CD4-positive, alpha-beta T cell (primary cell): ENCODE results near the gene MAGEA4. TPM values are rescaled to one million over a fixed set of nuclear protein-coding genes. Genes with fewer than 3 reads are reported as not detected.

Source experiments
- ATAC-seq: fragments of 200-7000 bp; cut with Tn5 transposase; one replicate; pipeline ENCODE4 v1.10.0; 2022; ENCODE audit warnings: mild to moderate bottlenecking; ENCODE audit not compliant: poor library complexity
- CTCF ChIA-PET: fragments of 350-600 bp; sonication (Branson Sonifier 250); formaldehyde crosslinking; loops from one replicate; lab custom pipeline; 2021; ENCODE audit warnings: antibody characterized with exemption, inconsistent platforms; lab: Charles Lee
- POLR2A ChIA-PET: fragments of 350-600 bp; sonication (Branson Sonifier 250); formaldehyde crosslinking; loops from one replicate; lab custom pipeline; 2021; ENCODE audit warnings: antibody characterized with exemption, inconsistent platforms; lab: Charles Lee
- DNase-seq, 14 experiments: peaks; one replicate each; pipeline ENCODE4 v3.0.0-alpha.2; 2013 to 2020; ENCODE audit warnings: mixed read lengths in 2 of 14
- H3K27ac ChIP-seq, 2 donors: one replicate each; pipeline versions ENCODE4 v1.5.1 to v1.7.0; 2013; ENCODE audit warnings: low read length in 2 of 2, low read depth in 1 of 2, mild to moderate bottlenecking in 1 of 2
- H3K27me3 ChIP-seq, 2 experiments: 1 replicate in 1 of 2; 2 replicates in 1 of 2; pipeline versions ENCODE4 v1.6.1 to v1.7.0; 2013; ENCODE audit warnings: low read length in 2 of 2, control low read depth in 1 of 2, mild to moderate bottlenecking in 1 of 2, moderate library complexity in 1 of 2; ENCODE audit not compliant: insufficient read depth in 2 of 2, control insufficient read depth in 1 of 2
- H3K36me3 ChIP-seq: one replicate; pipeline ENCODE4 v1.6.1; 2013; ENCODE audit warnings: low read length, control low read depth; ENCODE audit not compliant: insufficient read depth
- H3K4me1 ChIP-seq: one replicate; pipeline ENCODE4 v1.6.1; 2013; ENCODE audit warnings: low read length, control low read depth; ENCODE audit not compliant: insufficient read depth
- H3K4me3 ChIP-seq: one replicate; pipeline ENCODE4 v1.5.1; 2013; ENCODE audit warnings: mild to moderate bottlenecking, low read length, moderate library complexity
- H3K9me3 ChIP-seq, 2 experiments: 1 replicate in 1 of 2; 2 replicates in 1 of 2; pipeline versions ENCODE4 v1.6.1 to v1.7.0; 2013; ENCODE audit warnings: low read length in 2 of 2, mild to moderate bottlenecking in 2 of 2, control low read depth in 1 of 2, moderate library complexity in 1 of 2; ENCODE audit not compliant: control insufficient read depth in 1 of 2, insufficient read depth in 1 of 2
- H3K27ac Mint-ChIP-seq: one replicate; pipeline ENCODE4 v1.8.0; 2020; ENCODE audit warnings: mixed read lengths
- H3K27me3 Mint-ChIP-seq: one replicate; pipeline ENCODE4 v1.8.0; 2021; ENCODE audit warnings: mixed read lengths
- H3K36me3 Mint-ChIP-seq: one replicate; pipeline ENCODE4 v1.8.0; 2021; ENCODE audit warnings: low read depth, mixed read lengths
- H3K4me1 Mint-ChIP-seq: one replicate; pipeline ENCODE4 v1.8.0; 2021; ENCODE audit warnings: low read depth, mixed read lengths
- H3K4me3 Mint-ChIP-seq: one replicate; pipeline ENCODE4 v1.8.0; 2020; ENCODE audit warnings: mild to moderate bottlenecking, mixed read lengths
- H3K9me3 Mint-ChIP-seq: one replicate; pipeline ENCODE4 v1.8.0; 2020; ENCODE audit warnings: mixed read lengths
- intact Hi-C, 2 experiments: fragments of 100-400 bp; cut with DNase I in 1 of 2; cut with micrococcal nuclease in 1 of 2; formaldehyde crosslinking; loops; one replicate each; pipeline versions ENCODE4 v1.15.1 to v1.9.0; 2023 to 2025; cut with DNase I, micrococcal nuclease
- total RNA-seq, 174 experiments: library from RNA in 2 of 174; stranded (reverse) in 2 of 174; gene quantifications; one replicate each; pipeline ENCODE4 v1.2.3 and lab custom pipeline; 2021 to 2026
- TF ChIP-seq, protein P1 (sequence below): fragments of 200-600 bp; IDR thresholded peaks from one replicate; pipeline ENCODE4 v1.8.0; 2022; ENCODE audit warnings: antibody characterized with exemption, mild to moderate bottlenecking

The MAGEA4 gene
- total RNA-seq, 2 experiments from 2014 or later: not detected

DNA sequence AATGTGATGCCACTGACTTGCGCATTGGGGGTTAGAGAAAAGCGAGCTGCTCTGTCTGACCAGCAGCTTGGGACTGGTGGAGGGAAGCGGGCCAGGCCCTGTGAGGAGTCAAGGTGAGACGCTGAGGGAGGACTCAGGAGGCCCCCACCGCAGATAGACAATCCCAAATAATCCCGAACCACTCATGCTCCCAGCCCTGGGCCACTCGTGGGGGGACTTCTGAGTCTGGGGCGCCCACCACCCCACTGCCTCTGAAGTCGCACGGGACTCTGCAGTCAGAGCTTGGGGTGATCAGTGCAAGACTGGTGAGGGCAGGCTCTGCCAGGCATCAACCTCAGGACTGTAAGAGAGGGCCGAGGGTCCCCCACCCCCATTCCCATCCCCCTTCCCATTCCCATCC lies 6.9 kb downstream of the MAGEA4 start:
- H3K27me3 Mint-ChIP-seq: no peaks in the 10 kb centered on the region
- no peaks in the 10 kb centered on the region for H3K4me1 Mint-ChIP-seq
- Histone ChIP-seq H3K4me3 (no peak overlapping the region), H3K4me1 (no peaks in the 10 kb centered on the region), H3K9me3 (peaks cover 0 to 7% of the 10 kb centered on the region in 2 experiments), H3K36me3 (no peaks in the 10 kb centered on the region), H3K27ac (no peak overlapping the region), H3K27me3 (no peaks in the 10 kb centered on the region)
- ChIA-PET CTCF (no interaction called here), POLR2A (no interaction called here)
- H3K4me3 Mint-ChIP-seq: no peak overlapping the region
- TF ChIP-seq, protein P1, sequence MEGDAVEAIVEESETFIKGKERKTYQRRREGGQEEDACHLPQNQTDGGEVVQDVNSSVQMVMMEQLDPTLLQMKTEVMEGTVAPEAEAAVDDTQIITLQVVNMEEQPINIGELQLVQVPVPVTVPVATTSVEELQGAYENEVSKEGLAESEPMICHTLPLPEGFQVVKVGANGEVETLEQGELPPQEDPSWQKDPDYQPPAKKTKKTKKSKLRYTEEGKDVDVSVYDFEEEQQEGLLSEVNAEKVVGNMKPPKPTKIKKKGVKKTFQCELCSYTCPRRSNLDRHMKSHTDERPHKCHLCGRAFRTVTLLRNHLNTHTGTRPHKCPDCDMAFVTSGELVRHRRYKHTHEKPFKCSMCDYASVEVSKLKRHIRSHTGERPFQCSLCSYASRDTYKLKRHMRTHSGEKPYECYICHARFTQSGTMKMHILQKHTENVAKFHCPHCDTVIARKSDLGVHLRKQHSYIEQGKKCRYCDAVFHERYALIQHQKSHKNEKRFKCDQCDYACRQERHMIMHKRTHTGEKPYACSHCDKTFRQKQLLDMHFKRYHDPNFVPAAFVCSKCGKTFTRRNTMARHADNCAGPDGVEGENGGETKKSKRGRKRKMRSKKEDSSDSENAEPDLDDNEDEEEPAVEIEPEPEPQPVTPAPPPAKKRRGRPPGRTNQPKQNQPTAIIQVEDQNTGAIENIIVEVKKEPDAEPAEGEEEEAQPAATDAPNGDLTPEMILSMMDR: no peak
- no peaks in the 10 kb centered on the region for H3K36me3 Mint-ChIP-seq
- no peak overlapping the region for H3K27ac Mint-ChIP-seq
- DNase-seq (no peak), ATAC-seq (no peak)
- no peaks in the 10 kb centered on the region for H3K9me3 Mint-ChIP-seq
- intact Hi-C loops: no loop called here

DNA sequence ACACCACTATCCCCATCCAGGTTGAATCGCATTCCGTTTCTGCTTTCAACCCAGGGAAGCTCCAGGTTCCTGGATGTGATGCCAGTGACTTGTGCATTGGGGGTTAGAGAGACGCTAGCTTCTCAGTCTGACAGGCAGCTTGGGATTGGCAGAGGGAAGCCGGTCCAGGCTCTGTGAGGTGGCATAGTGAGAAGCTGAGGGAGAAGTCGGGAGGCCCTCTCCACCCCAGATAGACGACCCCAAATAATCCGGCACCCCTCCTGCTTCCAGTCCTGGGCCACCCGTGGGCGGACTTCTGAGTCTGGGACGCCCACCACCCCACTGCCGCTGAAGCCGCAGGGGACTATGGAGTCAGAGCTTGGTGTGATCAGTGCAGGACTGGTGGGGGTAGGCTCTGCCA lies 7.4 kb downstream of the MAGEA4 start:
- DNase-seq (no peak), ATAC-seq (no peak)
- no peaks in the 10 kb centered on the region for H3K9me3 Mint-ChIP-seq
- H3K27me3 Mint-ChIP-seq: no peaks in the 10 kb centered on the region
- Histone ChIP-seq H3K4me3 (no peak overlapping the region), H3K4me1 (no peaks in the 10 kb centered on the region), H3K27ac (no peak overlapping the region), H3K27me3 (no peaks in the 10 kb centered on the region), H3K9me3 (peaks cover 0 to 7% of the 10 kb centered on the region in 2 experiments), H3K36me3 (no peaks in the 10 kb centered on the region)
- TF ChIP-seq, protein P1: no peak
- no peaks in the 10 kb centered on the region for H3K4me1 Mint-ChIP-seq
- intact Hi-C loops: no loop called here
- H3K36me3 Mint-ChIP-seq: no peaks in the 10 kb centered on the region
- POLR2A ChIA-PET: no interaction called here
- no peak overlapping the region for H3K27ac Mint-ChIP-seq
- CTCF ChIA-PET: no interaction called here
- no peak overlapping the region for H3K4me3 Mint-ChIP-seq

DNA sequence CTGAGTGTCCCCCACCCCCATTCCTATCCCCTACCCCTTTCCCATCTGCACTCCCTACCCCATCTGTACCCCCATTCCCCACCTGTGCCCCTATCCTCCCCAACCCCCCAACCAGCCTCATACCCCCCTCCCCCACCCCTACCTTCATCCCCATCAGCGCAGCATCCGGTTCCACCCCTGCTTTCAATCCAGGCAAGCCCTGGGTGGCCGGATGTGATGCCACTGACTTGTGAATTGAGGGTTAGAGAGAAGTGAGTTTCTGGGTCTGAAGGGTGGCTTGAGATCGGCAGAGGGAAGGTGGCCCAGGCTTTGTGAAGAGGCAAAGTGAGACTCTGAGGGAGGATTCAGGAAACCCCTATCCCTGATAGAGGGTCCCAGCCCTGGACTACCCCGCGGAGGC lies 7.8 kb downstream of the MAGEA4 start:
- no peaks in the 10 kb centered on the region for H3K27me3 ChIP-seq
- no peaks in the 10 kb centered on the region for H3K4me1 Mint-ChIP-seq
- no peaks in the 10 kb centered on the region for H3K36me3 Mint-ChIP-seq
- no peak overlapping the region for H3K4me3 Mint-ChIP-seq
- no peaks in the 10 kb centered on the region for H3K36me3 ChIP-seq
- ChIA-PET CTCF (no interaction called here), POLR2A (no interaction called here)
- H3K4me3 ChIP-seq: no peak overlapping the region
- intact Hi-C loops: no loop called here
- no peak overlapping the region for H3K27ac ChIP-seq
- H3K4me1 ChIP-seq: no peaks in the 10 kb centered on the region
- DNase-seq: no peak
- no peak overlapping the region for H3K27ac Mint-ChIP-seq
- ATAC-seq: no peak
- H3K27me3 Mint-ChIP-seq: no peaks in the 10 kb centered on the region
- no peaks in the 10 kb centered on the region for H3K9me3 Mint-ChIP-seq
- peaks cover 0 to 7% of the 10 kb centered on the region in 2 experiments for H3K9me3 ChIP-seq
- TF ChIP-seq, protein P1: no peak
